ENCODE results near the gene LDLRAD4.

The LDLRAD4 gene

GRCh38 chr18:13237073-13237472 is 18.5 kb downstream of the LDLRAD4 start:
- no peak overlapping the region for H3K4me3 ChIP-seq (replicated peaks; ENCODE audit: insufficient read depth, low read length)

DNA sequence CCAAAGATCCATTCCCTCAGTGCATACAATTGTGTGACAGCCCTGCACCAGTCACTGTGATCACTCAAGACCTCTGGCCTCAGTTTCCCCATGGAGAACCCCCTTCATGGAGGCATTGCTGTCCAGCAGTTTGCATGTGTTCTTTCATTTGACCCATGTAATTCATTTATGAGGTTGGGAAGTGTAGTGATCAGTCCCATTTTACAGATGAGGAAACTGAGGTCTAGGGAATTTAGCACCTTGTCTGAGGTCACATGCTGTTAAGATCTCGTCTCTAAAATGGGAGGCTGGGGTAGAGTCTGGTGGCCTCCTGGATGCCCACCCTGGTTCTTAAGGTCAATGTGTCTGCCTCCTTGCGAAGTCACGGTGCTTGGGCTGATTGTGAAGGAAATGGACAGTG is 19.1 kb downstream of the LDLRAD4 start:
- TF ChIP-seq, protein P1, sequence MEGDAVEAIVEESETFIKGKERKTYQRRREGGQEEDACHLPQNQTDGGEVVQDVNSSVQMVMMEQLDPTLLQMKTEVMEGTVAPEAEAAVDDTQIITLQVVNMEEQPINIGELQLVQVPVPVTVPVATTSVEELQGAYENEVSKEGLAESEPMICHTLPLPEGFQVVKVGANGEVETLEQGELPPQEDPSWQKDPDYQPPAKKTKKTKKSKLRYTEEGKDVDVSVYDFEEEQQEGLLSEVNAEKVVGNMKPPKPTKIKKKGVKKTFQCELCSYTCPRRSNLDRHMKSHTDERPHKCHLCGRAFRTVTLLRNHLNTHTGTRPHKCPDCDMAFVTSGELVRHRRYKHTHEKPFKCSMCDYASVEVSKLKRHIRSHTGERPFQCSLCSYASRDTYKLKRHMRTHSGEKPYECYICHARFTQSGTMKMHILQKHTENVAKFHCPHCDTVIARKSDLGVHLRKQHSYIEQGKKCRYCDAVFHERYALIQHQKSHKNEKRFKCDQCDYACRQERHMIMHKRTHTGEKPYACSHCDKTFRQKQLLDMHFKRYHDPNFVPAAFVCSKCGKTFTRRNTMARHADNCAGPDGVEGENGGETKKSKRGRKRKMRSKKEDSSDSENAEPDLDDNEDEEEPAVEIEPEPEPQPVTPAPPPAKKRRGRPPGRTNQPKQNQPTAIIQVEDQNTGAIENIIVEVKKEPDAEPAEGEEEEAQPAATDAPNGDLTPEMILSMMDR (IDR thresholded peaks at IDR 0.05; ENCODE audit: insufficient read depth, low read length), result no peak
- TF ChIP-seq, protein P2, sequence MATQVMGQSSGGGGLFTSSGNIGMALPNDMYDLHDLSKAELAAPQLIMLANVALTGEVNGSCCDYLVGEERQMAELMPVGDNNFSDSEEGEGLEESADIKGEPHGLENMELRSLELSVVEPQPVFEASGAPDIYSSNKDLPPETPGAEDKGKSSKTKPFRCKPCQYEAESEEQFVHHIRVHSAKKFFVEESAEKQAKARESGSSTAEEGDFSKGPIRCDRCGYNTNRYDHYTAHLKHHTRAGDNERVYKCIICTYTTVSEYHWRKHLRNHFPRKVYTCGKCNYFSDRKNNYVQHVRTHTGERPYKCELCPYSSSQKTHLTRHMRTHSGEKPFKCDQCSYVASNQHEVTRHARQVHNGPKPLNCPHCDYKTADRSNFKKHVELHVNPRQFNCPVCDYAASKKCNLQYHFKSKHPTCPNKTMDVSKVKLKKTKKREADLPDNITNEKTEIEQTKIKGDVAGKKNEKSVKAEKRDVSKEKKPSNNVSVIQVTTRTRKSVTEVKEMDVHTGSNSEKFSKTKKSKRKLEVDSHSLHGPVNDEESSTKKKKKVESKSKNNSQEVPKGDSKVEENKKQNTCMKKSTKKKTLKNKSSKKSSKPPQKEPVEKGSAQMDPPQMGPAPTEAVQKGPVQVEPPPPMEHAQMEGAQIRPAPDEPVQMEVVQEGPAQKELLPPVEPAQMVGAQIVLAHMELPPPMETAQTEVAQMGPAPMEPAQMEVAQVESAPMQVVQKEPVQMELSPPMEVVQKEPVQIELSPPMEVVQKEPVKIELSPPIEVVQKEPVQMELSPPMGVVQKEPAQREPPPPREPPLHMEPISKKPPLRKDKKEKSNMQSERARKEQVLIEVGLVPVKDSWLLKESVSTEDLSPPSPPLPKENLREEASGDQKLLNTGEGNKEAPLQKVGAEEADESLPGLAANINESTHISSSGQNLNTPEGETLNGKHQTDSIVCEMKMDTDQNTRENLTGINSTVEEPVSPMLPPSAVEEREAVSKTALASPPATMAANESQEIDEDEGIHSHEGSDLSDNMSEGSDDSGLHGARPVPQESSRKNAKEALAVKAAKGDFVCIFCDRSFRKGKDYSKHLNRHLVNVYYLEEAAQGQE (IDR thresholded peaks at IDR 0.05; ENCODE audit: insufficient replicate concordance, low read depth), result no peak
- no peak overlapping the region for H3K27ac ChIP-seq (replicated peaks)
- H3K27me3 ChIP-seq (ENCODE audit: insufficient read depth, poor library complexity, severe bottlenecking), result peaks cover 2% of the 10 kb centered on the region
- no peak overlapping the region for H3K4me3 ChIP-seq (replicated peaks; ENCODE audit: insufficient read depth, low read length)
- no peak for DNase-seq (ENCODE audit: low read depth in 1 of 2, low spot score in 1 of 2)

More at GRCh38 chr18:13237073-13237472, 18.5 kb downstream of the LDLRAD4 start:
- no peak overlapping the region for H3K27ac ChIP-seq (replicated peaks)
- H3K27me3 ChIP-seq (ENCODE audit: insufficient read depth, poor library complexity, severe bottlenecking), result peaks cover 2% of the 10 kb centered on the region
- TF ChIP-seq GABPA (IDR thresholded peaks at IDR 0.05; ENCODE audit: low read depth), result no peak
- TF ChIP-seq, protein P1 (IDR thresholded peaks at IDR 0.05; ENCODE audit: insufficient read depth, low read length), result no peak
- no peak for TF ChIP-seq SPI1 (IDR thresholded peaks at IDR 0.05; ENCODE audit: borderline replicate concordance, low read depth)
- TF ChIP-seq, protein P2 (IDR thresholded peaks at IDR 0.05; ENCODE audit: insufficient replicate concordance, low read depth), result no peak
- no peak for TF ChIP-seq POLR2AphosphoS5 (IDR thresholded peaks at IDR 0.05; ENCODE audit: low read depth)
- DNase-seq (ENCODE audit: low read depth in 1 of 2, low spot score in 1 of 2), result no peak

DNA sequence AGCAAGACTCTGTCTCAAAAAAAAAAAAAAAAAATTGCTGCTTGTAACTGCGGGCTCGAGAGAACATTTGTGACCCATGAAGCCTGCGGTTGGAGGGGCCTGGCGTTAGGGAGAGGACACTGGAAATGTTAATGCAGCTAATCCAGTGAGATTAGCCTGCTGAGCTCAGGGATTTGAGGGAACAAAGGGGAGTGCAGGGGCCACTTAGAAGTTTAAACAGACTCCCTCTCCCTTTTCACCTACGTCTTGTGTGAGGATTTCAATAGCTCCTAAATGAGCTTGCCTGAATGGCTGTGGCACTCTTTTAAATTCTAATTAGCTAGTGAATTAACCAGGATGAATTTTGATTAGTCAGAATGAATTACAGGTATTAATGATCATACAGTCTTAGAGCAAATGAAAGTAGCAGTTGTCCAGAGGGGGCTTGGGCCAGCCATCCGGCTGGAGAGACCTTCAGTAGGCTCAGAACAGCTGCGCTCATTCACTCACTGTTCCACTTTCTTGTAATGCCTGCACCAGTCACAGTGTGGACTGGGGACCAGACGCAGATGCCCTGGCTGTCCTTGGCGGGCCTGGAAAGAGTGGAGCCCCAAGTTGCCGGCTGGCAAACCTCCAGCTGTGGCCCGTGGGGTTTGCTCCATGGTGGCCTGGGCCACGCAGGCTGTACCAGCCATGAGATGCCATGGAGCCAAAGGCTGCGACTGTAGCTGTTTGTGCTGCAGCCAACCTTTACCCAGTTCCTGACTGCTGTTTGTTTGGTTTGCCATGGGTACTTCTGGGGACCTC is 20.8 kb downstream of the LDLRAD4 start:
- no peak overlapping the region for H3K27ac ChIP-seq (replicated peaks)

GRCh38 chr18:13240060-13240725 is 21.6 kb downstream of the LDLRAD4 start:
- H3K27ac ChIP-seq (replicated peaks), result no peak overlapping the region
- no peak for TF ChIP-seq GABPA (IDR thresholded peaks at IDR 0.05; ENCODE audit: low read depth)
- TF ChIP-seq, protein P2 (IDR thresholded peaks at IDR 0.05; ENCODE audit: insufficient replicate concordance, low read depth), result no peak
- no peak for TF ChIP-seq SPI1 (IDR thresholded peaks at IDR 0.05; ENCODE audit: borderline replicate concordance, low read depth)
- TF ChIP-seq, protein P1 (IDR thresholded peaks at IDR 0.05; ENCODE audit: insufficient read depth, low read length), result no peak
- no peak for TF ChIP-seq POLR2AphosphoS5 (IDR thresholded peaks at IDR 0.05; ENCODE audit: low read depth)
- H3K4me3 ChIP-seq (replicated peaks; ENCODE audit: insufficient read depth, low read length), result no peak overlapping the region
- DNase-seq (ENCODE audit: low read depth in 1 of 2, low spot score in 1 of 2), result no peak
- peaks cover 2% of the 10 kb centered on the region for H3K27me3 ChIP-seq (ENCODE audit: insufficient read depth, poor library complexity, severe bottlenecking)

More for the DNA sequence above, 20.8 kb downstream of the LDLRAD4 start:
- H3K27me3 ChIP-seq (ENCODE audit: insufficient read depth, poor library complexity, severe bottlenecking), result peaks cover 2% of the 10 kb centered on the region
- H3K4me3 ChIP-seq (replicated peaks; ENCODE audit: insufficient read depth, low read length), result no peak overlapping the region
- DNase-seq (ENCODE audit: low read depth in 1 of 2, low spot score in 1 of 2), result no peak
- TF ChIP-seq SPI1 (IDR thresholded peaks at IDR 0.05; ENCODE audit: borderline replicate concordance, low read depth), result no peak

Data from HL-60 (cell line).